CD4-positive, alpha-beta memory T cell (primary cell): ENCODE data around the gene VPS54. TPM values are rescaled to one million over a fixed set of nuclear protein-coding genes. Genes with fewer than 3 reads are reported as not detected.
"Not testable (repeated sequence)": the region's sequence is repeated elsewhere in the genome, so short reads cannot be mapped to it uniquely, and the experiment has no call there.

Experiments used
- CTCF ChIA-PET: fragments of 350-600 bp; sonication (Branson Sonifier 250); formaldehyde crosslinking; loops from one replicate; lab custom pipeline; 2021; ENCODE audit warnings: inconsistent platforms; ENCODE audit not compliant: partially characterized antibody; lab: Charles Lee
- POLR2A ChIA-PET: fragments of 350-600 bp; sonication (Branson Sonifier 250); formaldehyde crosslinking; loops from one replicate; lab custom pipeline; 2021; ENCODE audit not compliant: partially characterized antibody; lab: Charles Lee
- DNase-seq, 5 donors: peaks; one replicate each; pipeline versions ENCODE4 v3.0.0 to v3.0.0-alpha.2; 2020 to 2022; ENCODE audit warnings: mixed read lengths in 1 of 5
- H3K27ac ChIP-seq: one replicate; pipeline ENCODE4 v1.7.0; 2013; ENCODE audit warnings: low read depth, low read length
- H3K27me3 ChIP-seq: 2 replicates; pipeline ENCODE4 v1.7.0; 2013; ENCODE audit warnings: mild to moderate bottlenecking, low read length, moderate library complexity; ENCODE audit not compliant: insufficient read depth
- H3K36me3 ChIP-seq: 2 replicates; pipeline ENCODE4 v1.7.0; 2013; ENCODE audit warnings: mild to moderate bottlenecking, low read length, moderate library complexity; ENCODE audit not compliant: insufficient read depth
- H3K4me1 ChIP-seq: 2 replicates; pipeline ENCODE4 v1.7.0; 2013; ENCODE audit warnings: mild to moderate bottlenecking, low read length, moderate library complexity; ENCODE audit not compliant: insufficient read depth
- H3K4me3 ChIP-seq, 2 donors: one replicate each; pipeline ENCODE4 v1.7.0; 2013; ENCODE audit warnings: low read length in 2 of 2, mild to moderate bottlenecking in 1 of 2
- H3K9me3 ChIP-seq, 2 donors: one replicate each; pipeline ENCODE4 v1.7.0; 2013; ENCODE audit warnings: low read length in 2 of 2, control low read depth in 1 of 2; ENCODE audit not compliant: control insufficient read depth in 1 of 2
- H3K27ac Mint-ChIP-seq, 7 donors: one replicate each; pipeline ENCODE4 v1.8.0; 2020 to 2021; ENCODE audit warnings: mixed read lengths in 7 of 7, mild to moderate bottlenecking in 6 of 7, inconsistent platforms in 3 of 7, moderate library complexity in 3 of 7
- H3K27me3 Mint-ChIP-seq, 2 donors: one replicate each; pipeline ENCODE4 v1.8.0; 2020 to 2021; ENCODE audit warnings: mixed read lengths in 2 of 2
- H3K36me3 Mint-ChIP-seq, 2 donors: one replicate each; pipeline ENCODE4 v1.8.0; 2020 to 2021; ENCODE audit warnings: mixed read lengths in 2 of 2, inconsistent platforms in 1 of 2, mild to moderate bottlenecking in 1 of 2
- H3K4me1 Mint-ChIP-seq, 4 donors: one replicate each; pipeline ENCODE4 v1.8.0; 2020 to 2021; ENCODE audit warnings: mixed read lengths in 4 of 4, mild to moderate bottlenecking in 1 of 4
- H3K4me3 Mint-ChIP-seq, 8 donors: one replicate each; pipeline ENCODE4 v1.8.0; 2020 to 2021; ENCODE audit warnings: mixed read lengths in 8 of 8, mild to moderate bottlenecking in 7 of 8, moderate library complexity in 6 of 8, inconsistent platforms in 3 of 8
- H3K9me3 Mint-ChIP-seq, 8 donors: one replicate each; pipeline ENCODE4 v1.8.0; 2020 to 2021; ENCODE audit warnings: mixed read lengths in 8 of 8, mild to moderate bottlenecking in 5 of 8, inconsistent platforms in 3 of 8, moderate library complexity in 1 of 8
- intact Hi-C: fragments of 100-400 bp; cut with micrococcal nuclease; formaldehyde crosslinking; loops from one replicate; pipeline ENCODE4 v1.15.1; 2023
- polyA plus RNA-seq, 2 donors: library from polyadenylated mRNA; unstranded; fragments of 300-500 nt; fragmentation: Illumina TruSeq; gene quantifications; one replicate each; pipeline ENCODE4 v1.2.3, GENCODE V29; 2021
- total RNA-seq, 2 experiments: library from RNA; stranded (reverse); gene quantifications; one replicate each; pipeline ENCODE4 v1.2.3, GENCODE V29; 2021

The VPS54 gene
- total and polyA plus RNA-seq, 4 experiments from 2014 or later: 4.0 to 16.4 (median 12.2) TPM

GRCh38 chr2:63975437-63976124, 43.6 kb downstream of the VPS54 start:
- Mint-ChIP-seq H3K9me3 (no peaks in the 10 kb centered on the region), H3K4me3 (no peak overlapping the region), H3K27me3 (no peaks in the 10 kb centered on the region), H3K27ac (peak overlapping the region in 2 of 7 donors; percentile 62 to 65), H3K4me1 (peaks cover 13 to 25% (median 15%) of the 10 kb centered on the region in 4 donors), H3K36me3 (peaks cover 23 to 24% of the 10 kb centered on the region in 2 donors)
- Histone ChIP-seq H3K4me1 (peaks cover 18% of the 10 kb centered on the region), H3K9me3 (no peaks in the 10 kb centered on the region), H3K27ac (no peak overlapping the region), H3K27me3 (no peaks in the 10 kb centered on the region), H3K36me3 (no peaks in the 10 kb centered on the region), H3K4me3 (no peak overlapping the region)
- intact Hi-C loops: no loop called here
- POLR2A ChIA-PET: no interaction called here
- CTCF ChIA-PET: interaction anchor here (1.9 kb wide), 1 partner anchor 9 kb away, joined by 6 read pairs; no protein-coding TSS in a partner anchor
- DNase-seq: no peak

GRCh38 chr2:63975036-63975435, 44.2 kb downstream of the VPS54 start:
- H3K27ac Mint-ChIP-seq, H3K27me3 Mint-ChIP-seq, intact Hi-C loops, CTCF ChIA-PET, POLR2A ChIA-PET, H3K9me3 Mint-ChIP-seq, H3K4me3 Mint-ChIP-seq, H3K9me3 ChIP-seq, H3K27me3 ChIP-seq, H3K36me3 ChIP-seq, H3K27ac ChIP-seq, DNase-seq, H3K4me3 ChIP-seq: not testable (repeated sequence)
- H3K4me1 Mint-ChIP-seq: peaks cover 13 to 25% (median 15%) of the 10 kb centered on the region in 4 donors
- peaks cover 18 to 21% of the 10 kb centered on the region in 2 donors for H3K36me3 Mint-ChIP-seq
- H3K4me1 ChIP-seq: peaks cover 18% of the 10 kb centered on the region

GRCh38 chr2:63962186-63962585, 57.0 kb downstream of the VPS54 start:
- H3K27me3 ChIP-seq: no peaks in the 10 kb centered on the region
- no peaks in the 10 kb centered on the region for H3K4me1 ChIP-seq
- H3K9me3 ChIP-seq: no peaks in the 10 kb centered on the region
- Mint-ChIP-seq H3K27ac (no peak overlapping the region), H3K4me1 (peaks cover 0 to 3% (median under 1%) of the 10 kb centered on the region in 4 donors), H3K36me3 (peaks cover 39 to 40% of the 10 kb centered on the region in 2 donors), H3K9me3 (no peaks in the 10 kb centered on the region), H3K27me3 (no peaks in the 10 kb centered on the region), H3K4me3 (no peak overlapping the region)
- H3K4me3 ChIP-seq: no peak overlapping the region
- CTCF ChIA-PET: no interaction called here
- no peak overlapping the region for H3K27ac ChIP-seq
- H3K36me3 ChIP-seq: peaks cover 4% of the 10 kb centered on the region
- no peak for DNase-seq
- intact Hi-C loops: no loop called here
- POLR2A ChIA-PET: no interaction called here

DNA sequence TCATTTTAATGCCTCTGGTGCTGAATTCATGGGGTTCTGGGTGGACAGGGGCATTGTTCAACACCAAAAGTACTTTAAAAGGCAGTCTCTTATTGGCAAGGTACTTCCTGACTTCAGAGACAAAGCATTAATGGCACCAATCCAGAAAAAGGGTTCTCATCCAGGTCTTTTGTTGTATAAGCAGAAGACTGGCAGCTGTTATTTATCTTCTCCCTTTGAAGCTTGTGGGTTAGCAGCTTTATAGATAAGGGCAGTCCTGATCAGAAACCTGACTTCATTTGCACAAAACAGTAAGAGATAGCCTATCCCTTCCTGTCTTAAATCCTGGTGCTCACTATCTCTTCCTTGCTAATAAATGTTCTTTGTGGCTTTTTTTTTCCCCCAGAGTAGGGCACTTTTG, 68.8 kb downstream of the VPS54 start:
- H3K4me1 ChIP-seq: no peaks in the 10 kb centered on the region
- Mint-ChIP-seq H3K9me3 (peaks cover 0 to 6% (median 0%) of the 10 kb centered on the region in 8 donors), H3K4me1 (peaks cover 0 to 4% (median under 1%) of the 10 kb centered on the region in 4 donors), H3K4me3 (peak overlapping the region in 1 of 8 donors; percentile 31), H3K27ac (no peak overlapping the region), H3K27me3 (no peaks in the 10 kb centered on the region), H3K36me3 (peaks cover 42 to 52% of the 10 kb centered on the region in 2 donors)
- no peak overlapping the region for H3K27ac ChIP-seq
- H3K27me3 ChIP-seq: no peaks in the 10 kb centered on the region
- no peak overlapping the region for H3K4me3 ChIP-seq
- intact Hi-C loops: no loop called here
- no peaks in the 10 kb centered on the region for H3K36me3 ChIP-seq
- DNase-seq: no peak
- ChIA-PET CTCF (no interaction called here), POLR2A (no interaction called here)
- no peaks in the 10 kb centered on the region for H3K9me3 ChIP-seq

- no peaks in the 10 kb centered on the region for H3K36me3 ChIP-seq
- intact Hi-C loops: no loop called here
- no peak overlapping the region for H3K4me3 ChIP-seq
- no peaks in the 10 kb centered on the region for H3K27me3 ChIP-seq
- H3K27ac Mint-ChIP-seq: no peak overlapping the region
- H3K27ac ChIP-seq: no peak overlapping the region
- H3K4me3 Mint-ChIP-seq: no peak overlapping the region
- DNase-seq: no peak
- ChIA-PET CTCF (interaction anchor here (1.1 kb wide), 1 partner anchor 48 kb away, joined by 3 read pairs; no protein-coding TSS in a partner anchor), POLR2A (no interaction called here)
- H3K4me1 Mint-ChIP-seq: peaks cover 0 to 2% (median 0%) of the 10 kb centered on the region in 4 donors
- H3K27me3 Mint-ChIP-seq: no peaks in the 10 kb centered on the region
- no peaks in the 10 kb centered on the region for H3K9me3 ChIP-seq
- H3K36me3 Mint-ChIP-seq: peaks cover 44 to 54% of the 10 kb centered on the region in 2 donors
- no peaks in the 10 kb centered on the region for H3K4me1 ChIP-seq
- H3K9me3 Mint-ChIP-seq: peaks cover 0 to 2% (median 0%) of the 10 kb centered on the region in 8 donors
Observed at GRCh38 chr2:63942788-63943187, 76.4 kb downstream of the VPS54 start.

- H3K27ac ChIP-seq, DNase-seq, H3K27me3 ChIP-seq, H3K9me3 Mint-ChIP-seq, H3K4me3 ChIP-seq, CTCF ChIA-PET, H3K27me3 Mint-ChIP-seq, intact Hi-C loops, H3K4me3 Mint-ChIP-seq, H3K4me1 ChIP-seq, POLR2A ChIA-PET, H3K9me3 ChIP-seq, H3K27ac Mint-ChIP-seq, H3K36me3 ChIP-seq: not testable (repeated sequence)
- Mint-ChIP-seq H3K36me3 (peaks cover 75 to 77% of the 10 kb centered on the region in 2 donors), H3K4me1 (peaks cover 3 to 13% (median 10%) of the 10 kb centered on the region in 4 donors)
Observed at GRCh38 chr2:63932104-63932503, 87.1 kb downstream of the VPS54 start.

DNA sequence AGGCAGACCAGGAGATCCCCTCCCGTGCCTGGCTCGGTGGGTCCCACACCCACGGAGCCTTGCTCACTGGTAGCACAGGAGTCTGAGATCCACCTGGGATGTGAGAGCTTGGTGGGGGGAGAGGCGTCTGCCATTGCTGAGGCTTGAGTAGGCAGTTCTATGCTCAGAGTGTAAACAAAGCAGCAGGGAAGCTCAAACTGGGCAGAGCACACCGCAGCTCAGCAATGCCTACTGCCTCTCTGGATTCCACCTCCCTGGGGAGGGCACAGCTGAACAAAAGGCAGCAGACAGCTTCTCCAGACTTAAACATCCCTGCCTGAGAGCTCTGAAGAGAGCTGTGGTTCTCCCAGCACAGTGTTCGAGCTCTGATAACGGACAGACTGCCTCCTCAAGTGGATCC, 92.4 kb downstream of the VPS54 start:
- no peaks in the 10 kb centered on the region for H3K36me3 ChIP-seq
- H3K4me3 Mint-ChIP-seq: no peak overlapping the region
- no peaks in the 10 kb centered on the region for H3K4me1 ChIP-seq
- no peaks in the 10 kb centered on the region for H3K9me3 ChIP-seq
- intact Hi-C loops: no loop called here
- H3K36me3 Mint-ChIP-seq: peaks cover 72 to 73% of the 10 kb centered on the region in 2 donors
- ChIA-PET CTCF (interaction anchor here (1.3 kb wide), 1 partner anchor 10 kb away, joined by 3 read pairs; no protein-coding TSS in a partner anchor), POLR2A (no interaction called here)
- no peaks in the 10 kb centered on the region for H3K27me3 Mint-ChIP-seq
- no peak overlapping the region for H3K27ac Mint-ChIP-seq
- no peak for DNase-seq
- H3K27ac ChIP-seq: no peak overlapping the region
- no peak overlapping the region for H3K4me3 ChIP-seq
- peaks cover 0 to 3% (median 0%) of the 10 kb centered on the region in 8 donors for H3K9me3 Mint-ChIP-seq
- peaks cover 3 to 11% (median 10%) of the 10 kb centered on the region in 4 donors for H3K4me1 Mint-ChIP-seq
- H3K27me3 ChIP-seq: no peaks in the 10 kb centered on the region
